NCI-H2196 (cell line): ENCODE results near the gene TET1.
"Not testable (repeated sequence)": the region's sequence is repeated elsewhere in the genome, so short reads cannot be mapped to it uniquely, and the experiment has no call there.

Source experiments
- DNase-seq: peaks from one replicate; lab custom pipeline; 2025; ENCODE audit not compliant: unreplicated experiment; lab: John Stamatoyannopoulos, UW

TET1 gene

DNA sequence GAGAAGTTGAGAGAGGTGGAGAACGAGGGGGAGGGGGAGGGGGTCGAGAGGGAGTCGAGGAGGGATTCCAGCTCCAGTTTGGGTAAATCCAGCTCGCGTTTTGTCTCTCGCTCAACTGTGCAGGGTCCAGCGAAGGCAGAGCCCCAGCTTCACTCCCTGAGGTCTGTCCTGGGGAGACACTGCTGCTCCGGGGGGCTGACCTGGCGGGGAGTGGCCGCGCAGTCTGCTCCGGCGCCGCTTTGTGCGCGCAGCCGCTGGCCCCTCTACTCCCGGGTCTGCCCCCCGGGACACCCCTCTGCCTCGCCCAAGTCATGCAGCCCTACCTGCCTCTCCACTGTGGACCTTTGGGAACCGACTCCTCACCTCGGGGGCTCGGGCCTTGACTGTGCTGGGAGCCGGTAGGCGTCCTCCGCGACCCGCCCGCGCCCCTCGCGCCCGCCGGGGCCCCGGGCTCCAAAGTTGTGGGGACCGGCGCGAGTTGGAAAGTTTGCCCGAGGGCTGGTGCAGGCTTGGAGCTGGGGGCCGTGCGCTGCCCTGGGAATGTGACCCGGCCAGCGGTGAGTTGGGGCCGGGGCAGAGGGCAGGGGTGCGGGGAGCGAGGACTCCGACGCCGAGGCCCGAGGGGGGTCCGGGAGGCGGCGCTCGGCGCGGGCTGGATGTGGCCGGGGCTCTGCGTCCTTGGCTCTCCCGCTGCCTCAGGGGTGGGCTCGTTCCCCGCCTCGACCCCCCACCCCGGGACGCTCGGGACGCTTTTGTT is at the start of gene TET1:
TET1 (plus strand) TSS at position 152 of the 757 bp plus-strand sequence. CDS start 12,002 bp downstream, outside the sequence.
- peak; percentile 6 for DNase-seq

DNA sequence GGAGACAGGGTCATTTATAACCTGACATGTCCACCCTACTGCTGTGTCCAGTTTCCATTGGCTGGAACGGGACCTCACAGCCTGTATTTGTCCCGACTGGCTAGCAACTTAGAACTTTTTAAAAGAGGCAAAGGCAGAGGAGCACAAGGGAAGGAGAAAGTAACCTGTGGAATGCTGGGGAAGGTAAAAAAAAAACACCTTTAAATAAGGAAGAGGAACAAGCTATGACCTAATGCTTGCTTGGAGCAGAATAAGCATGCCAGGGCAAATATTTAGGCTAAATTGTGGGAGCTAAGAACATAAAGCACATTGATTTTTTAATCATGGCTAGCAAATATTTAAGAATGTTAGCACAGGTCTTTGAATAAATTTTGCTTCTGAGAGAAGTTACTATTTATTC is 43.9 kb upstream of the TET1 start:
- DNase-seq = not testable (repeated sequence)

DNA sequence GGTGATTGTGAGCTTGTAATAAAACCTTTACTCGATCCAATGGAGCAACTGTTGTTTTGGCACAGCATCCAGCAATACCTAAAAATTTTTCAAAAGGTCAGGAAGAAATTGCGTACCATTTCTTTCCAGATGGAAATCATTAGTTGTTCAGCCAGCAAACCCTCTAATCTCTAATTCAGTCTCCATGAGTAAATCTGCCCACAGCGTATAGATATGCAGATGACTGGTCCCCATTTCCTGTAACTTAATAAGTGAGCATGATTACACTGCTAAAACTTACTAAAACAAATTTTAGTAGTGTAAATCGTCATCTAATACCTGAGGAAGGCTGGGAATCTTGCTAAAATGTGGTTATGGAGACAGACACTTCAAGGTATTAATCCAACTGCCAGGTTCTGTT is 43.4 kb upstream of the TET1 start:
- no peak for DNase-seq

DNA sequence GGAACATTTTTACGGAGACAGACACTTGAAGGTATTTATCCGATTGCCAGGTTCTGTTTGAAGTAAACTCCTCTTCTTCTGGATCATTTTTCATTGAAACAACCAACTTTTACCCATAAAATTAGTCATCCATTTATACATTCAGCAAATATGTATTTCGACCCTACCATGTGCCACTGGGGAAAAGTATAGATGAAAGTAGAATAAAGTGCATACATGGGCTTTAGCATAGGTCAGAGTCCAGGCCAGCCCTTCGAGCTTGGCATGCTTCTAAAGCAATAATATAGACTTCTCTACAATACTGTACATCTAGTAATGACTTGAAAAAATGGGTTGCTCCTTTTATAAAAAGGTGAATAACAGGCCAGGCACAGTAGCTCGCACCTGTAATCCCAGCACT is 42.9 kb upstream of the TET1 start:
- no peak for DNase-seq

DNA sequence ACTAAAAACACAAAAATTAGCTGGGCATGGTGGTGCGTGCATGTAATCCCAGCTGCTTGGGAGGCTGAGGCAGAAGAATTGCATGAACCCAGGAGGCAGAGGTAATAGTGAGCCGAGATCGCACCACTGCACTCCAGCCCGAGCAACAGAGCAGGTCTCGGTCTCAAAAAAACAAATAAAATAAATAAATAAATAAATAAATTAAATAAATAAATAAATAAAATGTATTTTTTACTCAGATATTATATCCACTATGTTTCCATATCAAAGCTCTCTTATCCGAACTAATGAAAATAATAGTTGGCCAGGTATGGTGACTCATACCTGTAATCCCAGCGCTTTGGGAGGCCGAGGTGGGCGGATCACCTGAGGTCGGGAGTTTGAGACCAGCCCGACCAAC is 41.5 kb upstream of the TET1 start:
- not testable (repeated sequence) for DNase-seq

DNA sequence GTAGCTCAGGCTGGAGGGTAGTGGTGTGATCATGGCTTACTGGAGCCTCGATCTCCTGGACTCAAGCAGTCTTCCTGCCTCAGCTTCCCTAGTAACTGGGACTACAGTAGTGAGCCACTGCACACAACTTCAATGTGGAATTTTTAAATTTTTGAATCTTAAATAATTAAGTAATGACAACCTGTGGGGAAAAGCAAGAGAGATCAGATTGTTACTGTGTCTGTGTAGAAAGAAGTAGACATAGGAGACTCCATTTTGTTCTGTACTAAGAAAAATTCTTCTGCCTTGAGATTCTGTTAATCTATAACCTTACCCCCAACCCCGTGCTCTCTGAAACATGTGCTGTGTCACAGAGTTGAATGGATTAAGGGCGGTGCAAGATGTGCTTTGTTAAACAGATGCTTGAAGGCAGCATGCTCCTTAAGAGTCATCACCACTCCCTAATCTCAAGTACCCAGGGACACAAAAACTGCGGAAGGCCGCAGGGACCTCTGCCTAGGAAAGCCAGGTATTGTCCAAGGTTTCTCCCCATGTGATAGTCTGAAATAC is 34.6 kb upstream of the TET1 start:
- not testable (repeated sequence) for DNase-seq

DNA sequence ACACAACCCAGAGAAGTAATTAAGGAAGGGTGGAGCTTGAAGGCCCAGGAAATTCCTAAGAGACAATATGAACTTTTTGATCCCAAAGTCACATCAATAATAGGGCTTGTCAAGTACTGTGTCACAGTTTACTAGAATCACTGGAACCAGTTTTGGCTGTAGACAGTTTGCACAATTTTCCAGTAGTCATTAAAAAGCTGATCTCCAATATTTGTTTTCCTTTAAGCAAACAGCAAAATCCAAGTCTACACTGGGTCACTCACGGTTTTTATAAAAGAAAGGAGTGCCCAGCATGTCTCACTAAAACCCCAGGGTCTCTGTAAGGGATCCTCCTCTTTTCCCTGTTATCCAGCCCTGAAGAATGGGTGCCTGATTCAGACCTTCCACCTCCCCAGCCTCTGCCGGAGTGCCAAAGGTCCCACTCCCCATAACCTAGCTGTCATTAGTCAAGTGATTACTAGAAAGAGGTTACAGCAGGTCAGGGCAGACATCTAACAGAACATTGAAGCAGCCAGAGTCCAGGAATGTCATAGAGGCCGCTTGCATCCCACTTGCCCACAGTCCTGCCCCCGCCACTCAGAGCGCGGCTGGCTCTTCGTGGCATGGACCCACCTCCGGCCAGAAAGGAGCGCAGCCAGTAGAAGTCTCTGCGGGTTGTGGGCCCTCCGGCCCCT is 33.4 kb upstream of the TET1 start:
- DNase-seq = no peak

DNA sequence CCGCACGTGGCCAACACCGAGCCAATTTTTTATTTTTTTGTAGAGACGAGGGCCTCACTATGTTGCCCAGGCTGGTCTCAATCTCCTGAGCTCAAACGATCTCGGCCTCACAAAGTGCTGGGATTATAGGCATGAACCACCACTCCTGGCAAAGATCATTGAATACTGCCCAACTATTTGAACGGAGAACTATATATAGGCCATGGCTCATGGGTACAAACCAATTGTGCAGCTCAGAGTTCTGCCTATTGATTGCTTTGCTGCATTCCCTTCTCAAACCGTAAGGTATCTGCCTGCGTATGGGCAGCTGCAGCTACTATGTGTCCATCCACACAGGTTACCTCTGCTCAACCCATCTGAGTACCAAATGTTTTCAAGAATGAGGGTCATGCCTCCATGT is 23.2 kb upstream of the TET1 start:
- DNase-seq = no peak

DNA sequence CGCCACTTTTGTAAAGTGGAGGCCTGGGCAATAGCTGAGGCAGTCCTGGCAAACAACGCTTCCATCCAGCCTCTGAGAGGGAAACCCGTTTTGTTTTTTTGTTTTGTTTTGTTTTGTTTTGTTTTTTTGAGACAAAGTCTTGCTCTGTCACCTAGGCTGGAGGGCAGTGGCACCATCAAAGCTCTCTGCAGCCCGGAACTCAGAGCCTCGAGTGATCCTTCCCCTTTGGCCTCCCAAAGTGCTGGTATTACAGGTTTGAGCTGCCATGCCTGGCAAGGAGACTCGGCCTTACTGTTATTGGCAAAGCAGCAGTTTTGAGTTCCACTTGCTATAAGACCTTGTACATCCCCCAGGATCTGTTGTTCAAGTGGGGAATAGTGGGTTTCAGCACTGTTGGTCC is 22.3 kb upstream of the TET1 start:
- no peak for DNase-seq

DNA sequence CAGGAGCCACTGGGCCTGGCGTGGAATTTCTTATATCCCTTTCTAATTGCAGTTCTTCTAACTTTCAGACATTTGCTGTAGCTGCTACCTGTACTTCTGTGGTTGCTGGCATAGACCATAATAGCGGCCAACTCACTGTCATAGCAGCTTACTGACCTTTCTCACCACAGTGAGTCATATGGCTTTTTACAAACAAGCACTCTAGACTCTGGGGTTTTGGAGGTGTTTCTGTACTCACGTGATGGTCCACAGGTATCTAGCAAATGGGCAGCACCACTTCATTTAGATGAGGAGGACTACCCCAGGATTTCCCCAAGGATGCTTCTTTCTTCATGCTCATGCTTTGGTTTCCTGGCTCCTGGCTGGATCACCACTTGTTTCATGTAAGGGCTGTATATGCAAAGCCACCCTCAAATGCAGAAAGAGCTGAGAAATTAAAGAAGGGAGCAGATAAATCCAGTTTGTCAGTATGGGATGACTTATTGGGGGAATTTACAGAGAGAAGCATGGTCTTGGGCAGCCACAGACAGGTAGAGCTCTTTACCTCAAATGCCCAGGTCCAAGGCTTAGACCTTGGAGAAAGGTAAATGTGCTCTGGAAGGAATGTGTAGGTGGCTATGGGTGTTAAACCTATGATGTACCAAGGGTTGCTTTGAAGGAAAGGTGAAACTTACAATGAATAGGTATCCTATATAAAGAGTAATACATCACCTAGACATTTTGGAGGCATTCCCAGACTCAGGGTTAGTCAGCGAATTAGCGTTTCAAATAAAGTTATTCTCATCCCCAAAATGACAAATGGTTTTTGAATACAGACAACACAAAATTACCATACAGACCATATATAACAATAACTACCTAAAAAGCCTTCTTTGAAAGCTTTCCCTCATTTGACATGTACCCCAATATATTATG is 16.9 kb upstream of the TET1 start:
- DNase-seq = no peak

DNA sequence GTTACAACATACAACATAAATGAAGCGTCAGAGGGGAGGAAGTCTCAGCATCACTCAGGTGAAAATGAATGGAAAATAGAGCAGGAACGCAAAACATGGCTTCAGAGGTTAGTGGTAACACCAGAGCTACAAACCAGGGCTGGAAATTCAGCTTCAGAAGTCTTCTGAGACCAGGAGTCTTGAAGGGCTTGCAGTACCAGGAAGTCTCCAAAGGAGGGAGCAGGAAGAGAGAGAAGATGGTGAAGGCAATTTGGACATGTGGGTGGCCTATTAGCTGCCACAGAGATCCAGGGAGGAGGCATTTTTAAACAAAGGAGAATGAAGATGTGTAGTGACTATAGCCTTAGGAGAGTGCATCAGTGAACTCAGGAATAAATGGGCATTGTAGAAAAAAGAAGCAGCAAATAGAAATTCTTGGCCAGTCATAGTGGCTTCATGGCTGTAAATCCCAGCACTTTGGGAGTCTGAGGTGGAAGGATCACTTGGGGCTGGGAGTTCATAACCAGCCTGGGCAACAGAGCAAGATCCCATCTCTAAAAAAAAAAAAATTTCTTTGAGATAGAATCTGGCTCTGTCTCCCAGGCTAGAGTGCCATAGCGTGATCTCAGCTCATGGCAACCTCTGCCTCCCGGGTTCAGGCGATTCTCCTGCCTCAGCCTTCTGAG is 9.3 kb upstream of the TET1 start:
- DNase-seq = peak; percentile 29

DNA sequence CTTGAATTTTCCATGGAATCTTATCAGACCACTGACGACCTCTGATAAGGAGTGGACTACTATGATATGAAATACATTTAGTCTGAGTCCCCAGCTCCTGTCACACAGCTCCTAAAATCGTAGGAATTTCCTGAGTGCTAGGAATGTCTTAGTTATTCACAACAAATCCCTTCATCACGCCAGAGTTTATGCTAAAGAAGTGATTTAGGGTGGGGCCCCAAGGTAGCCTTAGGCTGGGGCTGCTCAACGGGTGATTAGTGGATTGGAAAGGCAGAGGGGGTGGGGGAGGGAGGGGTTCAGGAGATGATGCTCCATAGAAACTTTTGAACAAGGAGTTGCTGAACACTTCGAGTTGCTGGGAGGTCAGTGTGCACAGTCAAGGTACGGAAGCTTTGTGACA is 7.0 kb upstream of the TET1 start:
- DNase-seq = no peak

DNA sequence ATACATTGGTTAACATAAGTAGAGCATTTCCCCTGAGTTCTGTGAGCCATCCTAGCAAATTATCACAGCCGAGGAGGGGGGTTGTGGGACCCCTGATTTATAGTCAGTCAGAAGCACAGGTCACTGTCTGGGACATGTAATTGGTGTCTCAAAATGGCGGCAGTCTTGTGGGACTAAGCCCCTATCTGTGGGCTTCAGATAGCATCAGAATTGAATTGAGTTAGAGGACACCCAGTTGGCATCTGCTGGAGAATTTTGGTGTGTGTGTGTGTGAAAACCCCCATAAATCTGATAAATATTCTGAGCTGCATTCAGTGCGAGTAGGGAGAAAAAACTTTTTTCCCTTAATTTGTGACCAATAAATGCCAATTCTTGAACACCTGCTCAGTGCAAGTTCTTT is 6.5 kb upstream of the TET1 start:
- DNase-seq = no peak

DNA sequence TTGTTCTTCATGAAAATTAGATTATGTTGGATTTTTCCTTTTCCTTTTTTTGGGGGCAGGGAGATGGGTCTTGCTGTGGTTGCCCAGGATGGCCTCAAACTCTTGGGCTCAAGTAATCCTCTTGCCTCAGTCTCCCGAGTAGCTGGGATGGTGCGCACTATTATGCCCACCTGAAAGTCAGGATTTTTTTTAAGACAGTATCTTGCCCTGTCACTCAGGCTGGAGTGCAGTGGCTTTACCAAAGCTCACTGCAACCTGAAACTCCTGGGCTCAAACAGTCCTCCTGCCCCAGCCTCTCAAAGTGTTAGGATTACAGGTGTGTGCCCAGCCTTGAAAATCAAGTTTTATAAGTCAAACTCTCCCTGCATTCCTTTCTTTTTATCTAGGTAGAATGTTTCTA is 1.7 kb upstream of the TET1 start:
- no peak for DNase-seq

DNA sequence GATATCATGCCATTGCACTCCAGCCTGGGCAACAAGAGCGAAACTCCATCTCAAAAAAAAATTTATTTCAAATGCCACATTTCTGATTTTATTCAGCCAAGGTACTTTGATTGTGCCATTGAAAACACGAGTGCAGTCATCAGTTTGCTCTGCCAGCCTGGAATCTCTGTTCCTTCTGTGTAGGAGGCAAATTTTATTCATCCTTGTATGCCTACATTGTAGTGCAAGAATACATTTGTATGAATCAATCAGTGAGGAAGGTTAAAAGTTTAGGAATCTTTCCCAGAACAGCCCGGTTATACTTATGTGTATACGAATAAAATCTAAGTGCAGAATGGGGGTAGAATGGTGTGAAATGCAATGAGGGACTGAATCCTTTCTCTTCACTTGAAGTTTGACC is 886 bp upstream of the TET1 start:
- DNase-seq = no peak

DNA sequence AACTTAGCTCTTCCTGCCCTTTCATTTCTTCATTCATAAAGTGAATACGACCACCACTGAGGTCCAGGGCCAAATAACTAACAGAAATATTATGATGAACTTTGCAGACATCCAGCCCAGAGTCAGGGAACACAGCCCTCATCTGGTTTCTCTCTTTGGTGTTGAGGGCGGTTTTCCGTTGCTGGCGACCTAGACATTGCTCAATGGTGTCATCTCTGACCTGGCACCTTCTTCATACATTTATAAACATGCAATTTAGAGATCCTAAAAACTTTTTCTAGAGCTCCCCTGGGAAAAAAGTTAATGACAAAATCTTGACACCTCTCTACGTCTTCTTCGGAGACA is 324 bp upstream of the TET1 start:
- no peak for DNase-seq

DNA sequence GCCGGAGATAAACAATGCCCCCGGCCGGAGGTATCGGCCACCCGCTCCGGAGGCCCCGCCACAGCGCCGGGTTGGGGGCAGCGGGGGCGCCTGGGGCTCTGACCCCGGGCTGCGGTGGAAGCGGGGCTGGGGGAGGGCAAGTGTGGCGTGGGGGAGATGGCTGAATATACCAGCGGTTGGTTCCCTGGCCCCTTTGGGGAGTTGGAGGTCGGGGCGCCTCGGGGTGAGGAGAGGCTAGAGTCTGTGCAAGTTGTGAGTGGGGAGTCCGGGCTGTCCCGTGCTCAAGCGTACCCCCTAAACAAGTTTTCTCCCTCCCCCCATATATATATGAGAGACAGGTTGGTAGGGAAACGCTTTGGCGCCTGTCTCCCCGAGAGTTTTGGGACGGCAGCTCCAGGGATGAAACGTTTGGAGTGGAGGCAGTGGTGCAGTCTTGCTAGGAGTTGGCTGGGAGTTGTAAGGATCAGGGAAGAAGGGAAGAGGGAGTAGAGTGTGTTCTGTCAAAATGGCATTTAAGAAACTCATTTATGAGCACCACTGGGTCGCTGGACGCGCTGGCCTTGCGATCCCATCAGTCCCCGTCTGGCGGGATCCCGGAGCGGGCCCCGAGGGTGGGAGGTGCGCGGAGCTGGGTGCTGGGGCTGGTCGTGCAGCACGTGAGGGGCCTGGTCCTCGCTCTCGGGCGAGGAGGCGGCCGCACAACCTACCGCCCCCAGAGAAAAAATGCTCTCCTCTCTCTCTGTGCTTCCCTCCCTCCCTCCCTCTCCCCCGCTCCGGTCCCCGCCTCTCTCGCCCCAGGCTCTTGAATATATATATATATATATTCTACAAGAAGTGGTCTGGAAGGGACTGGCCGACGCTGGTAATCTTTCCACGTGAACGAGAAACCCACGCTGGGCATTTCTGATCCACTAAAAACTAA is 1.1 kb downstream of the TET1 start:
- DNase-seq = no peak

DNA sequence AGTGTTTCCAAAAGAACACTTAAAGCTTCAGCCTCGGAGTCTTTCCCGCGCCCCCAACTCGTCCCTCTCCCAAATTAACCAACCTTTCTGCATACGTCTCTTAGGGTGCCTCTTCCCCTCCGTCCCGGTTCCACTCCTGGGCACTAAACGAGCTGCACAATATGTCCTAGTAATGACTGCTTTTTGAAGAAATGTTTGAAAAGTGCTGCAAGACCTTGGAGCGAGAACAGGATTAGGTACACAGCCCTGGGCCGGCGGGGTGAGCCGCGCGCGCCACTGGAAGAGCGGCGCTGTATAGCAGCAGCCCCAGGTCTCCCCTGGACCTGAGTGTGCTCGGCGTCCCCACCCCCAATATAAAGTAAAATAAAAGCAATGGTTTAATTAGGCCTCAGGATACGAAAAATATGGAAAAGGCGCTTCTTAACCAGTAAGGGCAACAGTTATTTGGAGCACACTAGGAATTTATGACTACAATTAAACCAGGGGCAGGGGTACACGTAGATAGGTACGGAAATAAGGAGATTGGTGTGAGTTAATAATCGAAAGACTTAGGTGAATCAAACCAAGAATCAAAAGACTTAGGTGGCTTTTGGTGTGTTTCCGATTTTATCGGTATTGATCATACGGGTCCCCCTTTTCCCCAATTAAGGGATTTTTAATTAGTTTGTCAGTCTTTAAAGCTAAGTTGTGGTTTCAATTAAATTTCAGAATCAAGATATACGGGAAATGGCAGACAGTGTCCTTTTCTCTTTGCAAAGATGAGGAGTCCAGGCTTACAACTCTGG is 1.9 kb downstream of the TET1 start:
- DNase-seq = no peak
